Measurements from ENCODE around the gene HOATZ.

- TF ChIP-seq JUND (IDR thresholded peaks at IDR 0.05) (no peak), REST (IDR thresholded peaks at IDR 0.05; ENCODE audit: low read depth) (no peak), POLR2A (IDR thresholded peaks at IDR 0.05; ENCODE audit: borderline replicate concordance, extremely low read depth, insufficient read depth, insufficient read length) (no peak), EGR1 (IDR thresholded peaks at IDR 0.05; ENCODE audit: low read depth) (no peak), EZH2phosphoT487 (IDR thresholded peaks at IDR 0.05; ENCODE audit: borderline replicate concordance) (no peak), CTCF (IDR thresholded peaks at IDR 0.05 in 2 of 3, conservative IDR thresholded peaks at IDR 0.05 in 1 of 3; ENCODE audit: borderline replicate concordance in 1 of 3, insufficient read depth in 1 of 3, low read depth in 2 of 3, low read length in 2 of 3) (no peak), MAX (IDR thresholded peaks at IDR 0.05) (no peak), POLR2AphosphoS5 (IDR thresholded peaks at IDR 0.05; ENCODE audit: low read depth, low read length) (no peak), ZNF274 (IDR thresholded peaks at IDR 0.05; ENCODE audit: low read depth, low read length) (no peak), EZH2 (IDR thresholded peaks at IDR 0.05) (no peak)
Observed at GRCh38 chr11:111555255-111555654, 40.7 kb downstream of the HOATZ start.
